Kidney epithelial cell (primary cell): ENCODE data around the gene FSTL5. TPM values are rescaled to one million over a fixed set of nuclear protein-coding genes. Genes with fewer than 3 reads are reported as not detected.

Experiments used
- DNase-seq: peaks from one replicate; pipeline ENCODE4 v3.0.0-alpha.2; 2010; ENCODE audit warnings: low read depth
- H3K27me3 ChIP-seq: 2 replicates; pipeline ENCODE4 v1.6.0; 2011; ENCODE audit warnings: low read length; ENCODE audit not compliant: control insufficient read depth, insufficient read depth
- H3K36me3 ChIP-seq: 2 replicates; pipeline ENCODE4 v1.5.1; 2011; ENCODE audit warnings: low read length; ENCODE audit not compliant: control insufficient read depth, insufficient read depth
- H3K4me3 ChIP-seq: 2 replicates; pipeline ENCODE4 v1.5.1; 2011; ENCODE audit warnings: low read depth, mild to moderate bottlenecking, control low read depth, low read length
- CTCF ChIP-seq: IDR thresholded peaks from 2 replicates; pipeline ENCODE4 v1.5.1; 2011; ENCODE audit warnings: mild to moderate bottlenecking, moderate library complexity, low read length, control low read depth, inconsistent platforms; ENCODE audit not compliant: insufficient read depth, poor library complexity, severe bottlenecking
- total RNA-seq: library from RNA; depleted of rRNA; stranded (reverse); fragments of >200 nt; gene quantifications from 2 replicates; pipeline ENCODE4 v1.2.3, GENCODE V29; 2015

Gene FSTL5
- total RNA-seq, 1 donor from 2014 or later, result not detected

GRCh38 chr4:161466316-161466715 is 697.5 kb downstream of the FSTL5 start:
- no peak for DNase-seq
- Histone ChIP-seq H3K27me3 (no peaks in the 10 kb centered on the region), H3K4me3 (no peak overlapping the region), H3K36me3 (no peaks in the 10 kb centered on the region)
- TF ChIP-seq CTCF, result no peak

GRCh38 chr4:161463436-161463835 is 700.4 kb downstream of the FSTL5 start:
- Histone ChIP-seq H3K4me3 (no peak overlapping the region), H3K36me3 (no peaks in the 10 kb centered on the region), H3K27me3 (no peaks in the 10 kb centered on the region)
- no peak for DNase-seq
- TF ChIP-seq CTCF, result no peak

GRCh38 chr4:161457906-161458305 is 705.9 kb downstream of the FSTL5 start:
- no peak for TF ChIP-seq CTCF
- H3K36me3 ChIP-seq, result no peaks in the 10 kb centered on the region
- no peaks in the 10 kb centered on the region for H3K27me3 ChIP-seq
- DNase-seq, result no peak
- no peak overlapping the region for H3K4me3 ChIP-seq

GRCh38 chr4:161457311-161457710 is 706.5 kb downstream of the FSTL5 start:
- no peak for TF ChIP-seq CTCF
- H3K4me3 ChIP-seq, result no peak overlapping the region
- no peaks in the 10 kb centered on the region for H3K36me3 ChIP-seq
- no peak for DNase-seq
- H3K27me3 ChIP-seq, result no peaks in the 10 kb centered on the region

GRCh38 chr4:161454860-161455259 is 708.9 kb downstream of the FSTL5 start:
- Histone ChIP-seq H3K36me3 (no peaks in the 10 kb centered on the region), H3K27me3 (no peaks in the 10 kb centered on the region), H3K4me3 (no peak overlapping the region)
- no peak for TF ChIP-seq CTCF
- no peak for DNase-seq

- no peak for TF ChIP-seq CTCF
- Histone ChIP-seq H3K36me3 (no peaks in the 10 kb centered on the region), H3K27me3 (no peaks in the 10 kb centered on the region), H3K4me3 (no peak overlapping the region)
- DNase-seq, result no peak
Measured at GRCh38 chr4:161448550-161449180, 715.1 kb downstream of the FSTL5 start.
